TTC549 (cell line): Measurements from ENCODE around the gene C1QBP.
"Not testable (repeated sequence)": the region's sequence is repeated elsewhere in the genome, so short reads cannot be mapped to it uniquely, and the experiment has no call there.

Source experiments
- FAIRE-seq: peaks from 2 replicates; lab custom pipeline; 2012; peaks lifted over from hg19 to GRCh38; lab: Jason Lieb, UNC

The C1QBP gene

GRCh38 chr17:5438716-5439445 lies at the start of gene C1QBP:
TSS of gene C1QBP (minus strand) at chr17:5439155. CDS start at chr17:5439073, 82 bp downstream.
- peak; percentile 33 for FAIRE-seq

- FAIRE-seq, result no peak
Observed at GRCh38 chr17:5488752-5489151, 49.8 kb upstream of the C1QBP start.

GRCh38 chr17:5486206-5487124 lies 47.5 kb upstream of the C1QBP start, which contains the start of gene MIS12:
TSS of gene MIS12 (plus strand) at chr17:5486566. CDS start at chr17:5488863, 2,297 bp downstream.
- peak; percentile 56 for FAIRE-seq

GRCh38 chr17:5485270-5486205 lies 46.6 kb upstream of the C1QBP start, which contains the start of gene DERL2:
TSS of gene DERL2 (minus strand) at chr17:5486178. CDS start at chr17:5486161, 17 bp downstream.
- FAIRE-seq, result no peak

- FAIRE-seq, result no peak
Observed at GRCh38 chr17:5481451-5481850, 42.5 kb upstream of the C1QBP start.

- no peak for FAIRE-seq
Observed at GRCh38 chr17:5480962-5481361, 42.0 kb upstream of the C1QBP start.

- no peak for FAIRE-seq
Observed at GRCh38 chr17:5478992-5479391, 40.0 kb upstream of the C1QBP start.

GRCh38 chr17:5473906-5474305 lies 35.0 kb upstream of the C1QBP start:
- FAIRE-seq, result no peak

- FAIRE-seq, result no peak
Observed at GRCh38 chr17:5472511-5472910, 33.6 kb upstream of the C1QBP start.

GRCh38 chr17:5468075-5468473 lies 29.1 kb upstream of the C1QBP start:
- no peak for FAIRE-seq

- no peak for FAIRE-seq
Observed at GRCh38 chr17:5467416-5467815, 28.5 kb upstream of the C1QBP start.

GRCh38 chr17:5466295-5466694 lies 27.3 kb upstream of the C1QBP start:
- FAIRE-seq, result no peak

- no peak for FAIRE-seq
Observed at GRCh38 chr17:5464717-5465507, 26.0 kb upstream of the C1QBP start.

GRCh38 chr17:5446786-5447185 lies 7.8 kb upstream of the C1QBP start:
- no peak for FAIRE-seq

GRCh38 chr17:5444209-5444608 lies 5.3 kb upstream of the C1QBP start:
- no peak for FAIRE-seq

GRCh38 chr17:5443728-5444127 lies 4.8 kb upstream of the C1QBP start:
- no peak for FAIRE-seq

GRCh38 chr17:5439446-5439764 lies 450 bp upstream of the C1QBP start:
- no peak for FAIRE-seq

GRCh38 chr17:5437721-5438317 lies 1.1 kb downstream of the C1QBP start:
- no peak for FAIRE-seq

- FAIRE-seq, result not testable (repeated sequence)
Observed at GRCh38 chr17:5435781-5436315, 3.1 kb downstream of the C1QBP start.

GRCh38 chr17:5434984-5435383 lies 4.0 kb downstream of the C1QBP start:
- FAIRE-seq, result no peak
